ENCODE measurements around the gene AMOTL2. TPM values are rescaled to one million over a fixed set of nuclear protein-coding genes. Genes with fewer than 3 reads are reported as not detected.

The AMOTL2 gene
- total RNA-seq, 2 experiments from 2014 or later, result 0.12 to 0.39 TPM

DNA sequence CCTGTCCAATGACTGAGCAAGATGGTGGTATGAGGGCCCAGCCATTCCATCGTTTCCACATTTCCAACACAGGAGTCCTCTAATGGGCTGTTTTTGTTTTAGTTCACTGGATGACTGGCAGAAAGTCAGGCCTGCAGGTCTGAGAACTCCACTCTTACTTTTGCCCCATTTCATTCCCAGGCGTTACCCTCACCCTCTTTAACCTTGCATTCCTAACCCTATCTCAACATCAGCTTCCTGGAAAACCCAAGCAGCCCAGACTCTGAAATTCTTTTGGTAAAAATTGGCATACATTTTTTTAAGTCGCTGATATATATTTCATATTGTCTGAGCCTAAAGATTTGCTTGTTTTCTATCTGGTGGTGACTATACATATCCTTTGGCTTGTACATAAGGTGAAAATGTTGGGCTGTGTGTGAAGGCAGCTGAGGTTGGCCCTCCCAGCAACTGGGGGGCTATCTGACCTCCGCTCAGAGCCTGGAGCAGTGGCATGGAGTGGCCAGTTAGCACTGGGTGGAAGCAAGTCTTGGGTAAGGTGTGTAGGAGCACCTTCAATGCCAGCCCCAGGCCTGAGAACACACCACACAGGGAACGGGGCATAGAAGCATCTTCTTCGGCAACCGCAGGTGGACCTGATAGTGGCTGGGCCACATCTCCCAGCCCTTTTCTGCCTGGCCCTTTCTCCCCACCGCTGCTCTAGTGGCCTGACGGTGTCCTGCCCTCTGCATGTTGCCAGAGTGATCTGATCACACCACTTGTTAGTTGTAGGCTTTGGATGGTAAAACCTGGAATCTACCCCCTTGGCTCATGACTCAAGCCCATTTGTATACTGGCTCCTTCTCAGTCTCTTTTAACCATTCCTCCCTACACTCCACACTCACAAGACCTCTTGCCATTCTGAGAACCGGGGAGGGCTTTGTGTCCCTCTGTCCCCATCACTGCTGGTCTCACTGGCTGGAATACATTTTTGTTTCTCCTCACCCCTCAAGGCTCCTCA, 50.0 kb downstream of the AMOTL2 start:
- no peak for DNase-seq
- ChIA-PET POLR2A (no interaction called here), CTCF (no interaction called here)
- Mint-ChIP-seq H3K27me3 (peaks cover 11% of the 10 kb centered on the region), H3K27ac (no peak overlapping the region), H3K36me3 (no peaks in the 10 kb centered on the region), H3K4me1 (ENCODE audit: low read depth) (no peaks in the 10 kb centered on the region), H3K4me3 (no peak overlapping the region), H3K9me3 (no peaks in the 10 kb centered on the region)
- intact Hi-C loops (cut with micrococcal nuclease), result no loop called here

DNA sequence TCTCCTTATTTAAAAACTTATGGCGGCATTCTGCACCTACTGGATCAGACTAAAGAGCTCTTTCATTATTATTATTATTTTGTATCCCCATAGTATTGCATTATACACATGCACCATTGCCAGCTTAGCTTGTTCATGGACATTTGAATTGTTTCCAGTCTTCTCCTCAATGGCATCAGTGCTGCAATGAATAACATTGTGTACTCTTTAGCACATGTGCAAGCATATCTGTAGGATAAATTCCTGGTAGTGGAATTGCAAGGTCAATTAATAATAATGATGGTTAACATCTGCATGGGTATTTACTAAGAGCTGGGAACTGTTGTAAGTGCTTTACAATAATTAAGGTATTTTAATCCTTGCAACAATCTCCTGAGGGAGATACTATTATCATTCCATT, 52.0 kb downstream of the AMOTL2 start:
- no peak overlapping the region for H3K4me3 Mint-ChIP-seq
- peaks cover 13% of the 10 kb centered on the region for H3K27me3 Mint-ChIP-seq
- CTCF ChIA-PET, result interaction anchor here (1.4 kb wide), 1 partner anchor 169 kb away, joined by 3 read pairs; no protein-coding TSS in a partner anchor
- no peak for DNase-seq
- H3K27ac Mint-ChIP-seq, result no peak overlapping the region
- intact Hi-C loops (cut with micrococcal nuclease), result no loop called here
- POLR2A ChIA-PET, result no interaction called here
- no peaks in the 10 kb centered on the region for H3K4me1 Mint-ChIP-seq (ENCODE audit: low read depth)
- no peaks in the 10 kb centered on the region for H3K36me3 Mint-ChIP-seq
- no peaks in the 10 kb centered on the region for H3K9me3 Mint-ChIP-seq

DNA sequence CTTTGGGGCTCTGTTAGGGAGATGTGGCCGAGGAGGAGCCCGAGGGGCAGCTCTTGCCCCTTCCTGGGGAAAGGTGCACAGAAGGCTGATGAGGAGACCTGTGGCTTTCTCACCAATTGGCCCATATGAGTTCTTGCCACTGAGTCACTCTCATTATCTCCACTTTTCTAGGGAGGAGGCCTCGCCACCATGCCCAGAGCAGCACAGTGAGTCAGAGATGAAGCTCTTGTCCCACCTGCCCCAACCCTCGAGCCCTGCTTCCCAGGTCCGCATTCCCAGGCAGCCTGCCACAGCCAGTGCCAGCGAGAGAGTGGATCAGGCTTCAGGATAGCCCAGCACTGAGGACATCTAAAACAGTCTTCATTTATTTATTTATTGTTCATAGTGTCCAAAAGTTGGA, 53.5 kb downstream of the AMOTL2 start:
- Mint-ChIP-seq H3K27me3 (peaks cover 16% of the 10 kb centered on the region), H3K27ac (no peak overlapping the region), H3K9me3 (no peaks in the 10 kb centered on the region), H3K36me3 (no peaks in the 10 kb centered on the region), H3K4me1 (ENCODE audit: low read depth) (no peaks in the 10 kb centered on the region), H3K4me3 (no peak overlapping the region)
- intact Hi-C loops (cut with micrococcal nuclease), result no loop called here
- ChIA-PET CTCF (no interaction called here), POLR2A (no interaction called here)
- no peak for DNase-seq

DNA sequence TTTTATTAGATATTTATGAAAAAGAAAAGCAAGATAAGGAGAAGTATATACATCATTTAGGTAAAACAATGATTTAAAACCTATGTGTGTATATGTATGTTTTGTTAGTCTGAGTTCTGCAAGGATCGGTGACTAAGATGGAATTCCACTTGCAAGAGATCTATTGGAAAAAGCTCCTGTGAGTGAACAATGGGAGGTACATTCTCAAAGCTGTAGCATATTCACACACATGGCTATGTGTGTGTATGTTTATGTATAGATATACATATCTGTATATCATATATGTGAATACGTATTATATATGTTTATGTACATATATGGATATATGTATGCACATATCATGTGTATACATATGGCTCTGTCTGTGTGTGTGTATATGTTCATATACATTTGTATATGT, 54.3 kb downstream of the AMOTL2 start:
- H3K36me3 Mint-ChIP-seq, result no peaks in the 10 kb centered on the region
- no peak overlapping the region for H3K4me3 Mint-ChIP-seq
- H3K27me3 Mint-ChIP-seq, result peaks cover 13% of the 10 kb centered on the region
- intact Hi-C loops (cut with micrococcal nuclease), result no loop called here
- no peaks in the 10 kb centered on the region for H3K9me3 Mint-ChIP-seq
- POLR2A ChIA-PET, result no interaction called here
- DNase-seq, result no peak
- H3K27ac Mint-ChIP-seq, result no peak overlapping the region
- H3K4me1 Mint-ChIP-seq (ENCODE audit: low read depth), result no peaks in the 10 kb centered on the region
- CTCF ChIA-PET, result interaction anchor here (0.9 kb wide), 1 partner anchor 96 kb away, joined by 3 read pairs; no protein-coding TSS in a partner anchor

DNA sequence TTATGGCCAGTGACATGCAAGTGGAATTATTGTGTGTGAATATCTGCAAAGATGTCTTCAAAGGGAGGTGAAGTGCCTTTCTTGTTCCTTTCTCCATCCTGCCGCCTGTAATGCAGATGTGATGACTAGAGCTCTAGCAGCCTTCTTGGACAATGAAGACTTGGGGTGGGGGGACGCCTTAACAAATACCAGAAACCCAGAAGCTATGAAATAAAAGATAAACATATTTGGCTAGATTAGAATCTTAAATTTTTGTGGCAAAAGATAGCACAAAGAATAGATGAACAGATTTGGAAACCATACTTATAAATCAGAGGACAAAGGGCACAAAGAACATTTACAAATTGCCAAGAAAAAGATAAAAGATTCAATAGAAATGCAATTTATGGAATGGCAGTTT, 56.1 kb downstream of the AMOTL2 start:
- POLR2A ChIA-PET, result no interaction called here

DNA sequence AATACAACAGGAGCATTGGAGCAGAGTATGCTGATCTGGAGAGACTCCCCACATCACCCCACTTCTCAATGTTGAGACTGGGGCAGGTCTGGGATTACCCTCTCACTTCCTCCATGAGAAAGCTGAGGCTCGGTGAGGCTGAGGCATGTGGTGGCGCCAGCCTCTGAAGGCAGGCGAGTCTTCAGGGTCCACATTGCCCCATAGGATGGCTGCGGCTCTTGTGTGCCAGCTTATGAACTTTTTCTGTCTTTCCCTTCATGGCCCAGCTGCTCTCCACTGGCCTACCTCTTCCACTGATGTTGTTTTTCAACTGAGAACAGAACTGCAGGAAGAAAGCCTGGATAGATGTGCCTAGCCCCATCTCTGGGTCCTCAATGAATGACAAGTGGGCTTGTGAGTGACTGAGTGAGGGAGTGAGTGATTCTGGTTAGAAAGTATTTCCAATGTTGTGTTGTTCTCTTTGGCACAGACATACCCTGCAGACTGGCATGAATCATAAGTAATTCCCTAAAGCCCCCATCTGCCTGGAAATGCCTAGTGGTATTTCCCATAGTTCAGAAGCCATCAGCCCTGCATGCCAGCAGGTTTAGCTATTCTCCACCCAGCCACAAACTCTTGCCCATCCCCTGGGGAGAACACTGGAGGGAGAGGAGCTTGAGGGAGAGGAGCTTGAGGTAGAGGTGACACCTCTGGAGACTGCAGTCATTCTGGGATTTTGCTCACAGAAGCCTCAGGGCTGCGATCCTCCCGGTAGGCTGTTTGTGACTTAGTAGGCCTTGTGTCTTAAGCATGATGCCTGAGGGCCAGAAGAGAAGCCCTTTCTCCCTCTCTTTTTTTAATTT, 56.9 kb downstream of the AMOTL2 start:
- Mint-ChIP-seq H3K27me3 (peaks cover 28% of the 10 kb centered on the region), H3K27ac (no peak overlapping the region), H3K4me3 (no peak overlapping the region), H3K4me1 (ENCODE audit: low read depth) (no peaks in the 10 kb centered on the region), H3K36me3 (no peaks in the 10 kb centered on the region), H3K9me3 (no peaks in the 10 kb centered on the region)
- ChIA-PET CTCF (interaction anchor here (0.6 to 1.0 kb wide), 2 partner anchors 156 to 737 kb away, joined by 3 read pairs; no protein-coding TSS in a partner anchor), POLR2A (no interaction called here)
- intact Hi-C loops (cut with micrococcal nuclease), result no loop called here
- no peak for DNase-seq

More for the DNA sequence above, 56.1 kb downstream of the AMOTL2 start:
- Mint-ChIP-seq H3K9me3 (no peaks in the 10 kb centered on the region), H3K4me1 (ENCODE audit: low read depth) (no peaks in the 10 kb centered on the region), H3K4me3 (no peak overlapping the region), H3K27ac (no peak overlapping the region), H3K36me3 (no peaks in the 10 kb centered on the region), H3K27me3 (peaks cover 27% of the 10 kb centered on the region)
- CTCF ChIA-PET, result no interaction called here
- intact Hi-C loops (cut with micrococcal nuclease), result no loop called here
- no peak for DNase-seq

DNA sequence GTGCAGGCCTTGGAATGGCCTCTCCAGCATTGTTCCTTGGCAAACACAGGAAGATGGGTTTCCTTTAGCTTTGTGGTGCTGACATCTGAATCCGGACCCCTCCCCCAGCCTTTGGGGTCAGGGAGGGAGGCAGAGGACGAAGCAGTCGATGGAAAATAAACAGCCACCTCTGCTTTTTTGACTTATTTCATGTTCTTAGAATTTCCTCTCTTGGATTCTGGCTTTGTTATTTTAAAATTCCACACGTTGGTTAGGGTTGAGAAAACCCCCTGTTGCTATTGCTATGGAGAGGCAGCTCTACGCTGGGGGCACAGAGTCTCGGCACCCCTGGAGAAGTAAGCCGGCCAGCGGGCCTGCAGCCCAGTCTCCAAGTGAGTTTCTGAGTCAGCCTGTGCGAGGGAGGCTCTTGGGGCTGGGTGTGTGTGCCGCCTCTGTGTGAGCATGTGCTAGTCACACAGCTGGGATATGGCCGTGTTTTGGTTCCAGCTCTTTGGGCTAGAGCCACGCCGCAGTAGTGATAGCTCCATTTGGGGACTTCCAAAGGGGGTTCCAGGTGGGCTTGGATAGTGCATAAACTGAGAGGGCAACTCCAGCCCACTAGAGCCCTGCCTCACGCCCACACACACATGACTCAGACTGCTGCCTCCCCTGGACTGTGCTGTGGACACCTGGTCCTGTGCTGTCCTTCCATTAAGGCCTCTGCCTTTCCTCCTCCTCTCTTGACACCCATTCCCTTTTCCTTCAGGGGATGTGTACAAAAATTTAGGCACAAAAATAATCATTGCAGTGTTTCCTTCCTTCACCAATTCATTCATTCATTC, 58.8 kb downstream of the AMOTL2 start:
- Mint-ChIP-seq H3K27me3 (peaks cover 35% of the 10 kb centered on the region), H3K9me3 (no peaks in the 10 kb centered on the region), H3K27ac (no peak overlapping the region), H3K36me3 (no peaks in the 10 kb centered on the region), H3K4me3 (no peak overlapping the region), H3K4me1 (ENCODE audit: low read depth) (no peaks in the 10 kb centered on the region)
- ChIA-PET CTCF (interaction anchor here (1.4 kb wide), 1 partner anchor 158 kb away, joined by 6 read pairs; no protein-coding TSS in a partner anchor), POLR2A (no interaction called here)
- intact Hi-C loops (cut with micrococcal nuclease), result no loop called here
- no peak for DNase-seq

DNA sequence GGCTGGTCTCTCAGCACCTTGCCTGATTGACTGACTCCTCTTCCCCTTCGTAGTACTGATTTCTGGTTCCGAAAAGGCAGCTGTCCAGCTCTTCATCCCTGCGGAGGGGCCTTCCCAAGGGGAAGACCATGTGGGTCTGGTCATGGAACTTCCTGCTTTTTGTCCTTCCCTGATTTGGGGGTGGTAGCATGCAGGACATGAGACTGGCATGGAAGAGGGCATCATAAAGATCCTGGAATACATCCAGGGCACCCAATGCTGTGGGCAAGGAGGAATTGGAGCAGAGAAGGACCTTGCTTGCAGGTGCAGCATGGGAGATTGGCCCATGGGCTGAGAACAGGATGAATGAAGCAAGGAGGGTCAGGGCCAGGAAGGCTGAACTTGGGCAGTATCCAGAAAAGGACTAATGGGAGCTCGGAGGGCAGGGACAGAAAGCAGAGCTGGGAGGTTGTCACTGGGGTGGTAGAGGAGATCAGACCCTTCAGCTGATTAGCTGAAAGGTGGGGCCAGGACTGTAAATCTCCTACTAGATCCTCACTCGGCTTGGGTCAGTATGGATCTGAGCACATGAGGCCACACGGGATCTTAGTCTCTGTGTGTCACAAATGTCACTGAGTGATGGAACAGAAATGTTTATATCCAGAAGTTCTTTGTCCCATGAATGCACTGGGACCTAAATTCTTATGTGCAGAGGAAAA, 59.5 kb downstream of the AMOTL2 start:
- Mint-ChIP-seq H3K27ac (no peak overlapping the region), H3K36me3 (no peaks in the 10 kb centered on the region), H3K4me3 (no peak overlapping the region), H3K27me3 (peaks cover 35% of the 10 kb centered on the region), H3K9me3 (no peaks in the 10 kb centered on the region), H3K4me1 (ENCODE audit: low read depth) (no peaks in the 10 kb centered on the region)
- DNase-seq, result no peak
- ChIA-PET POLR2A (no interaction called here), CTCF (interaction anchor here (1.4 kb wide), 1 partner anchor 159 kb away, joined by 6 read pairs; no protein-coding TSS in a partner anchor)
- intact Hi-C loops (cut with micrococcal nuclease), result no loop called here

DNA sequence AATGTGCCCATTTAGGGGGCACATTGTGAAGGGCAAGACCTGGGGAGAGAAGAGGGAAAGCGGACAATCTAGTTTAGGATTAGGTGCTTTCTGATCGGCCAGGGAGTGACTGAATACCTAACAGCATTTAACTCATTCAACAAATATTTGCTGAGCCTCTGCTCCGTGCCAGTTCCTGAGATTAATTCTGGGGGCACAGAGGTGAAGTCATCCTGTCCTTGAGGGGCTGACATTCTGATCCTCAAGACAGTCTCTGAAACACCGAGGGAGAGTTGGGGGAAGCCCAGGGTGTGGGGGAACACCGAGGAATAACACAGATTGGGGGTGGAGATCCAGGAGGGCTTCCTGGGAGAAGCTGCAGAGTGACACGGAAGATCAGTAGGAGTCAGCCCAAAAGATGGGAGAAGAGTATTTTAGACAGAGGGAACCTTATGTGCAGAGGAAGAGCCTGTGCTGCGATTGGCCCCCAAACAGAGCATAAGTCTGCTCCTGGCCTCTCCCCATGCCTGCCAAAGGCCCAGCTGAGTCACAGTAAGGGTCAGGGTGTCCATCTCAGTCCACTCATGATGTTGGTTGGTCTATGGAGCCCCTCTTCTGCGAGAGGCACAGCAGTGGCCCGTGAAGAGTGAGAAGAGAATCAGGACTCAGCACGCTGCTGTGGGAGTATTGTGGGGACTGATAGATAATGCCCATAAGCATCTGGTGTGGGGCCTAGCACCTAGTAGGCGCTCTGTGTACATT, 60.2 kb downstream of the AMOTL2 start:
- H3K36me3 Mint-ChIP-seq, result no peaks in the 10 kb centered on the region
- intact Hi-C loops (cut with micrococcal nuclease), result no loop called here
- no peak overlapping the region for H3K27ac Mint-ChIP-seq
- DNase-seq, result no peak
- no peaks in the 10 kb centered on the region for H3K4me1 Mint-ChIP-seq (ENCODE audit: low read depth)
- H3K4me3 Mint-ChIP-seq, result peak overlapping the region; percentile 23
- CTCF ChIA-PET, result interaction anchor here (1.4 kb wide), 1 partner anchor 160 kb away, joined by 6 read pairs; no protein-coding TSS in a partner anchor
- POLR2A ChIA-PET, result no interaction called here
- H3K9me3 Mint-ChIP-seq, result no peaks in the 10 kb centered on the region
- H3K27me3 Mint-ChIP-seq, result peaks cover 36% of the 10 kb centered on the region

DNA sequence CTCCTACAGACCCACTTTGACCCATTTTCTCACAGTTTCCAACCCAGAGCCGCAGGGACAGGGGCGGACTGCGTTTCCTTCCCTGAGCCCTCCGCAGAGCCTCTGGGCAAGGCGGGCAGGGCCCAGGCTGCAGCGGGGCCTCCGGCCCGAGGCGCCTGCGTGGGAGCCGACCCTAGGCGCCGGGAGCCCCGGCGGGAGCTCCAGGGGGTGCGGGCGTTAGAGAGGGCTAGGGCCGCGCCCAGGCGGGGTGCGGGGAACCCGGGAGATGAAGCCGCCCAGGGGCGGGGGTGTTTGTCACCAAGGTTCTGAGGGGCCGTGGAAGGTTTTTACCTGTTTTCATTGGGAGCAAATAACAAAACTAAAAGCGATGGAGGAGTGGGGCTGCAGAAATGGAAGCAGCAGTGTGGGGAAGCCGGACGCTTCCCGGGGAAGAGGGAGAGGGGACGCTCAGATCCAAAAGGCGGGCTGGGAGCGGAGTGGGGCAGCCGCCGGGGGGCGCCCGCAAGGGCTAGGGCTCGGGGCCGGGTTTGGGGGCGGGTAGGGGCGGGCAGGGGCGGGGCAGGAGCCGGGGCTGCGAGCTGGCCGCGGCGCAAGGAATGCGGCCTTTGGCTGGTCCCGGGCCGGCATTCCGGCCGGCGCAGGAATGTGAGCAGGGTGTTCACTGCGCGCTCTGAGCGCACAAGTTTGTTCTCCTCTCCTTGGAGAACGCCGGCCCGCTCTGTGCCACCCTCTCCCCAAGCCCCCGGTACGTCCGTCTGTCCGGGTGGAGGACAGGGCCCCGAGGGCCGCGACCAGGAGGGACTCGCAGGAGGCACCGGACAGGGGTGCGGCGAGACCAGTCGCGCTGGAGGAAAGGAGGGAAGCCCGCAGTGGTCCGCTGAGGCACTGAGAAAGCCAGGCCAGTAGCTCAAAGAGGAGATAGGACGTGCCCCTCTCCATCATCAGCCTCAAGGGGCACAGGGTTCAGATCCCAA, 61.1 kb downstream of the AMOTL2 start:
- Mint-ChIP-seq H3K4me3 (peak overlapping the region; percentile 43), H3K4me1 (ENCODE audit: low read depth) (peaks cover 1% of the 10 kb centered on the region), H3K9me3 (no peaks in the 10 kb centered on the region), H3K36me3 (no peaks in the 10 kb centered on the region), H3K27ac (no peak overlapping the region), H3K27me3 (peaks cover 35% of the 10 kb centered on the region)
- POLR2A ChIA-PET, result no interaction called here
- no peak for DNase-seq
- intact Hi-C loops (cut with micrococcal nuclease), result no loop called here
- CTCF ChIA-PET, result interaction anchor here (1.0 kb wide), 1 partner anchor 18 kb away, joined by 3 read pairs; no protein-coding TSS in a partner anchor

Data from activated CD4-positive, alpha-beta memory T cell treated with anti-CD3 and anti-CD28 coated beads for 36 hours (primary cell).